Activated T-cell treated with anti-CD3 and anti-CD28 coated beads for 48 hours (primary cell): ENCODE results near the gene KAZN.

Experiments used
- DNase-seq: peaks from one replicate; pipeline ENCODE4 v3.0.0-alpha.2; 2020; ENCODE audit warnings: low read depth

Gene KAZN

DNA sequence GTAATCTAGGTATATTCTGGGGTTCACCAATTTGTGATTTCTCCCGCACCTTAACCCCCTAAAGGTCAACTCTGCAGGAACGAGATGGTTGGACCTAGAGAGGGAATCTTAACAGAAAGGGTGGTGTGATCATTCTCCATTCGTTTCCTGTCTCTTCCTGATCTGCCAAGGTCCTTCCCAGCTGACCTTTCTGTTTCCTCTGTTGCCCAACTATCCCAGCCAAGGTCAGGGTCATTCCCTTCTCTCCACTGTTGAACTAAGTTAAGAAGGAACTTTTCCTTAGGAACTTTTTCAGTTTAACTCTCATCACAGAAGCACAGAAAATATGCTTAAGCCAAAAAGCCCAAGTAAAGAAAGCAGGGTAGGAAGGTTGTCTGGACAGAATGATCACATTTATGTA, 49.3 kb downstream of the KAZN start:
- DNase-seq, result no peak

DNA sequence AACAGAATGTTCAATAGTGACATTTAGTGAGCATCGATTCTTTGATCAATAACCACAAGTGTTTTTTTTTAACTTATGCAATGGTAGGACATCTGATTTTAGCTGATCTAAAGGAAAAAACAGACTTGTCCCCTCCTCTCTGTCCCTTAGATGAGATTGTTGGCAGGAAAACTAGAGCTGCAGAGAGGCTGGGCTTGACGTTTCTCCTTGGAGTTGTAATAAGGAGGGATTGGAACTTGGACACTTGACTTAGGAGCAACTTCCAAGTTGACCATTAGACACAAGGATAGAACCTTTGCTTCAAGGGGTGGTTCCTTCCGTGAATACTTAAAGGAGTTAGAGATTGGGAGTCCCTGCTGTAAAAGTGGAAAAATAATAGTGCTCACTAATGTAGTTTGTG, 49.9 kb downstream of the KAZN start:
- DNase-seq, result no peak

DNA sequence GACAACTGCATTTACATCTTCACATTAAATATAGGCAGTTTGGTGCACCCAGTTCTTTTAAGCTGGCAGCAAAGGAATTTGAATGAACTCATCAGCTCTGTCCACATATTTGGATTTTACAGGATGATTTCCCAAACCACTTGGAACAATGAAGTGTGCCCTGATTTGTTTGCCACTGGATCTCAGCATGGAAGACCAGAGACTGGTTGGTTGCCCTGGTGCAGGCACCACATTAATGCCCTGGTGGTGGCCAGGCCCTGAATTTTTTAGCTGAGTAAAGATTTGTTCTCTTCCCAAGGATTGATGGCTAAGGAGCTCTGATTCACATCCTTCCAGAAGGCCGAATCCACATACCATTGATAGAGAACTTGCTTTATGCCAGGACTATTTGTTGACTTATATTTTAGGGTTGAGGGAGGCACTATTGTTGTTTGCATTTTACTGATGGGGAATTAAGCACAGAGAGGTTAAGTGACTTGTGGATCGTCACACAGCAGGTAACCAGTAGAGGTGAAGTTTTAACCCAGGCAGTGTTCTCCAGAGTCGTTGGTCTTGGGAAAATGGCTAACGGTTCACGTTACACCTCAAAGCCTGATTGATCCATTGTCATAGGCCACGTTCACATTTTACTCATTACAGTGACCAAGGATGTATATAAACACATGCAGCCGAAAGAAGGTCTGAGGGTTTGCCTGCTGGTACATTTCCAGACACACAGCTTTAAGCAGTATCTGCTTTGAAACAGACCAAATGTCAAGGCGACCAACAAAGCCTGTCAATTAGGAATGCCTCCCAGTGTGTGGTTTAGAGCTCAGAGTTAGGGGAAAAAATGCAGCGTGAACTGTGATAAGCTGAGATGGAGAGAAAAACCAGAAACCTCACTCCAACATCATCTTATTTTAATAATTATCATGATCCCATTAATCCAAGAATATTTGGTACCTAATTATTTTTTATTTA, 50.7 kb downstream of the KAZN start:
- no peak for DNase-seq

DNA sequence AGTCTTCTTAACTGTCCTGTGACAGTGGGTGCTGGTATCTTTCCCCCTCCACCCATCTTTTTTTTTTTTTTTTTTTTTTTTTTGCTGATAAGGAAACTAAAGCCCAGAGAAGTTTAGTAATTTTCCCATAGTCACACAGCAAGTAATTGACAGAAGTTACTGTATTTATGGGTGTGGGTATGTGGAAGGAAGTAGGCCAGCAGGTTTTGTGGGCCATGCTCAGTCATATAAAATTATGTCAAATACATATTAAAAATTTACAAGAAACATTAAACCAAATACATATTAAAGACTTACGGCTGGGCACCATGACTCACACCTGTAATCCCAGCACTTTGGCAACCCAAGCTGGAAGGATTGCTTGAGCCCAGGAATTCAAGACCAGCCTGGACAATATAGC, 51.5 kb downstream of the KAZN start:
- no peak for DNase-seq

DNA sequence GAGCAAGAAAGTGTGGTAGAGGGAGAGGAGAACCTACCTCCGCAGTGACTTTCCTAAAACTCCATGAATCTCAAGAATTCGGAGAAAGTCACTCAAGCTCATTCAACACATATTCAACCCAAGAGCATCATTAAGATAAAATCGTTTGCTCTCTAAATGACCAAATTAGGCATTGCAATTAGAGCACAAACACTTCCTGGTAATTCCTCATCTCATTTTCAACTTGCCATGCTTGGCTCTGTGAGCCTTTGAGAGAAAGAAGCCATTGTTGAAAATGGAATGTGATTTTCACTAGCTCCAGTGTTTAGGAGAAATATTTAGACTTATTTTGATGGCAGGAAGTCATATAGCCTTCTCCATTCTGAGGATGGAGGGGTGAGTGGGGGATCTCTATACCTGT, 52.5 kb downstream of the KAZN start:
- DNase-seq, result no peak

DNA sequence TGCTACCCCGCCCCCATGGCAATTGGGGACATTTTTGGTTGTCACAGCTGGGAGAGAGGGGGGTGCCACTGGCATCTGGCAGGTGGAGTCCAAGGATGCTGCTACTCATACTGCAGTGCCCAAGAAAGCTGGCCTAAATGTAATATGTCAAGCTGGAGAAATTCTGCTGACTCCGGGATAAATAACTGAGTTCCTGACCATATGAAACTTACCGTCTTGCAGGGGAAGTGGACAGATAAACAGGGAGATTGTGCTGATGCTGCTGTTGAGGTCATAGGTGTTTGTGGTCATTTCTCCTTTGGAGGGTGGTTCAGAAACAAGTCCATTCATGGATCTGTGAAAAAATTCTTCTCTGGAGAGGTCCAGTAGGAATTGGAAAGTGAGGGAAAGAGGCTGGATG, 54.4 kb downstream of the KAZN start:
- no peak for DNase-seq

DNA sequence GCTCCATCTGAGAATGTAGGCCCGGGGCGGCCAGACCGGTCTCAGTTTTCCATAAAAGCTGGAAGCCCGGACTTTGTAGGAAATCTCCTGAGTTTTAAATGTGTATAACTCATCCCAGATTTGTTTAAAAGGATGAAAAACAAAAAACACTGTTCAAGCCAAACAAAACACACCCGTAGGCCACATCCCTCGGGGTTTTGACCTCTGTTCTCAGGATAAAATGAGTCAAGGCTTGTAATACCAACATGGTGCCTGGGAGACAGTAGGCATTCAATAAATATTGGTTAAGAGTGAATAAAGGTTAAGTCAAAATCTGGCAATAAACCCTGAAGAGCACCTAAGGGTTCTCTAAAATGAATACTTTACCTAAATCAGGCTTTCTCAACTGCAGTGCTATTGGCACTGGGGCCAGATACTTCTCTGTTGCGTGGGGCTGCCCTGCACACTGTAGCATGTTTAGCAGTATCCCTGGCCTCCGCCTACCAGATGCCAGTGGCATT, 55.0 kb downstream of the KAZN start:
- no peak for DNase-seq

DNA sequence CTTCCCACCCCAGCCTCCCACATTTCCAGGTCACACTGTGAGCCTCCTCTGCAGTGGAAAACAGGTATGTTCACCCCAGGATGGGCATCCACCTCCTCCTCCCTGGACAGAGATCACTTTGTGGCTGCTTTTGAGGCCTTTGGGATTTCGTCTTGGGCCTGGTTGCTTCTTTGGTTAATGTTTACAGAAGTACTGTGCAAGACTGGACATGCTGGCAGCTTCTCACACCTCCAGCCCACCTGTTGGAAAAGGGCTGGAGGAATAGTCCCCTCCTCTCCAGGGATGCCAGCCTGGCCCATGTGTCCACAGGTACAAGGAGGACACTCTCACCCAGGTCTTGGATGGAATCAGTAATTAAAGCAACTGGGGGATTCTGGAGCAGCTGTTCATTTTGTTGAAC, 56.1 kb downstream of the KAZN start:
- no peak for DNase-seq

DNA sequence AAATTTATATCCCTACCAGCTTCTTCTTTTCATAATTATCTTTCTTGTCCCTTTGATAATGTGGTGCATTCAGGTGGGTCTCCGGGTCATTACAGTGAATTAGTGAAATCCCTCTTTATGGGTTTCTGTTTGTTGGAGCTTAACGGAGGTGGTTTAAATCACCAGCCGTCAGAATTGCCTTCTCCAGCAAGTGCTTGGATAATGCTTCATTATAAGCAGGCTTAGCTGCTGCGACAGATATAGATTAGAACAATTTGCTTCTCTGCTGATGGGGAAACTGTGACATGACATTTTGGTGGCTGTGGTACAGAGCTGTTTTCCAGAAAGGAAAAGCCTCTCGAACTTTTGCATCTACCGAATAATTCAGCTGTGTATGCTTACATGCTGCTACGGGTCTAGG, 56.9 kb downstream of the KAZN start:
- DNase-seq, result no peak

DNA sequence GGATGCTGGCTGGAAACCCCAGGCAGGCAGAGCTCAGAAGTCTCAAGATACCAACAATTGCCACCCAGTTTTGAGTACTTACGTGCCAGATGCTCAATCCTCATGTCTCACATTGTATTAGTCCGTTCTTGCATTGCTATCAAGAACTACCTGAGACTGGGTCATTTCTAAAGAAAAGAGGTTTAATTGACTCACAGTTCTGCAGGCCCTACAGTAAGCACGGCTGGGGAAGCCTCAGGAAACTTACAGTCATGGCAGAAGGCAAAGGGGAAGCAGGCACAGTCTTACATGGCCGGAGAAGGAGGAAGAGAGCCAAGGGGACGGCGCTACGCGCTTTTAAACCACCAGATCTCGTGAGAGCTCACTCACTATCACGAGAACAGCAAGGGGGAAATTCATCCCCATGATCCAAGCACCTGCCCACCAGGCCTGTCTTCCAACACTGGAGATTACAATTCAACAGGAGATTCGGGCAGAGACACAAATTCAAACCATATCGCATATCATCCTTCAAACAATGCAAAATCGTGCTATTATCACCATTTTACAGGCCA, 58.0 kb downstream of the KAZN start:
- DNase-seq, result no peak

DNA sequence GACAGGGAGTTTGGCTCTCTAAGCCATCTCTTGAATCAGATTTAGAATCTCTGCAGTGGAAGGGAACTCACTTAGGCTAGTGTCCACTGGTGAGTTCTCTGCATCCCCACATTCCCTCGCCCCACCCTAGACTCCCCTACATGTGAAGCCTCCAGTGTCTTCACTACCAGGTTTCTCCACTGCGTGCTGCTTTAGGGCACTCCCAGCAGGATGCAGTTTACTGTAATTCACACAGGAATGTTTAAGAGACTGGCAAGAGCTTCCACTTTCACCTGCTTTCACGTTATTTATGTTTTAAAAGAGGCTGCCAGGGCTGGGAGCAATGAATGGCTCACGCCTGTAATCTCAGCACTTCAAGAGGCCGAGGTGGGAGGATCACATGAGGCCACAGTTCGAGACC, 60.2 kb downstream of the KAZN start:
- DNase-seq, result no peak

DNA sequence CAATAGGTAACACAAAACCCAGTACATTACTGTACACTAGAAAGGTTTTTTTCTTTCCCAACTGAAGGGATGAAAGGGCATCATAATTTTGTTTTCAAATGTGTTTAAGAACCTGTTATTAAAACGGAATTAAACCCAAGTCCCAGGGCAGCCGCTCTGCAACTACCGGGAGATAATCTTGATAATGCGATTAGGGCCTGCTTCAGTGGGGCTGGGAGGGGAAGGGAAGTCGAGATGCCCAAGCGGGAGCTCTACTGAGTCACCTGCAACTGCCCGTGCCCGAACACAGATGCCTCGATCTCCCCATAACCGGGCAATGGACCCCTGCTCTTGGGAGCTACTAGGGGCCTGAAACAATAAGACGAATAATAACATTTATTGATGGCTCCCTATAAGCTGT, 61.4 kb downstream of the KAZN start:
- no peak for DNase-seq

DNA sequence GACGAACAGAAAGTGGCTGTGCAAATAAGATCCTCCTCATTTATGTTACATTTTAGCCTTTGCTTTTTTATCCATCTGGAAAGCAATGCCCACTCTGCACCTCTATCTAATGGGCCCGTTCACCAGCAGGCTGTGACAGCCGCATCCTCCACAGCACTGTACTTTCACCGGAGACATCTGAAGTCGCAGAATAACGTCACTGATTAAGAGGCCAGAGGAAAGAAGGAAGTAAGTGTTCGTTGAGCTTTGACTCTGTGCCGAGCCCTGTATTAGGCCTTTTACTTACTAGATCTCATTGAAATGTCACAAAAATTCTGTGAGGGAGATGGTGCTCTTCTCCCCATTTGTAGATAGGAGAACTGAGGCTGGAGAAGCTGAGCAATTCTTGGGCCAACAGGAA, 62.3 kb downstream of the KAZN start:
- DNase-seq, result no peak

DNA sequence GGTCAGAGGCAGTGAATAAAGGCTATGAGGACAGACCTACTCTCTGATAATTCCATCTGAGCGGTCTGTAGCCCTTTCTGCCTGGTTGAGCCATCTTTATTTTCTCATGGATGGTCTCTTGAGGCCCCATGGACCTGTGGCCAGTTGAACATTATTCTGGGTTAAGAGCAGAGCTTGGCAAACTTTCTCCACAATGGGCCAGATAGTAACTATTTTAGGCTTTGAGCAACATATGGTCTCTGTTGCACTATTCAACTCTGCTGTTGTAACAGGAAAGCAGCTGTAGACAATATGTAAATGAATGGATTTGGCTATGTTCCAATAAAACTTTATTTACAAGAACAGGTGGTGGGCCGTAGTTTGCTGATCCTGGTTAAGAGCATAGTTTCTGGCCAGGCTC, 62.7 kb downstream of the KAZN start:
- no peak for DNase-seq

DNA sequence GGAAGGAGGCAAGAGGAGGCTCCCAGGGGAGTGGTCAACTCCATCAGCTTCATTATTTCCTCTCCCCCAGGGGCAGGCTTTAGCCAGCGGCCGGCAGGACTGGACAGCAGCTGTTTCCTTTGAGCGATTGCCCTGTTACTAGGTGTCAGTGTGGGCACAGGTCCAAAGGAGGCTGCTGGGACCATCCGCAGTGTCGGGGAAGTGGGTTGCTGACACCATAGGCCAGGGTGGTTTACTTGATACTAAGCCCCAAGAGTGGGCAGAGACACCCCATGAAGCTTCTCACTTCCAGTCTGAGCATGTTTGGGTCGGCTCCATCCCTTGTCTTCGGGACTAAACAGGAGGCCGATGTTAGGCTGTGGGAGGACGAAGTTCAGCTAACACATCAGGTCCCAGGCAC, 63.6 kb downstream of the KAZN start:
- DNase-seq, result no peak

DNA sequence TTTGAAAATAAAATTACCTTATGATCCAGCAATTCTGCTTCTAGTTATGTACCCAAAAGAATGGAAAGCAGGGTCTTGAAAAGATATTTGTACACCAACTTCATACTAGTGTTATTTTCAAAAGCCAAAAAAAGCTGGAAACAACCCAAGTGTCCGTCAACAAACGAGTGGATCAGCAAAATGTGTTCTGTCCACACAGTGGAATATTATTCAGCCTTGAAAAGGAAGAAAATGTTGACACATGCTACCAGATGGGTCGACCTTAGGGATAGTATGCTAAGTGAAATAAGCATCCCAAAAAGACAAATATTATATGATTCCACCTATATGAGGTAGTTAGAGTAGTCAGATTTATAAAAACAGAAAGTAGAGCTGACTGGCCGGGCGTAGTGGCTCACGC, 65.3 kb downstream of the KAZN start:
- no peak for DNase-seq

DNA sequence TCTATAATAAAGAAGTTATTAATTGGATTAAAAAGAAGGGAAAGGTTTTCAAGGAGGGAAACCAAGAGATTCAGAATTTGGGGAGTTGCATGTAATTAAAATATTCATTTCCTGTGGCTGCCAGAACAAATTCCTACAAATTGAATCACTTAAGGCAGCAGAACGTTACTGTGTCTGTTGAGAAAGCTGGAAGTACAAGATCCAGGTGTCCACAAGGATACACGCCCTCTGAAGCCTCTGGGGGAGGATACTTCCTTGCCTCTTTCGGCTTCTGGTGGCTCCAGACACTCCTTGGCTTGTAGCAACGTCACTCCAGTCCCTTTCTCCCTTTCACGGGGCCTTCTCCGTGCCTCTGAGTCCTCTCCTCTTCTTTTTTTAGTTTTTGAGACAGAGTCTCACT, 67.9 kb downstream of the KAZN start:
- DNase-seq, result no peak

DNA sequence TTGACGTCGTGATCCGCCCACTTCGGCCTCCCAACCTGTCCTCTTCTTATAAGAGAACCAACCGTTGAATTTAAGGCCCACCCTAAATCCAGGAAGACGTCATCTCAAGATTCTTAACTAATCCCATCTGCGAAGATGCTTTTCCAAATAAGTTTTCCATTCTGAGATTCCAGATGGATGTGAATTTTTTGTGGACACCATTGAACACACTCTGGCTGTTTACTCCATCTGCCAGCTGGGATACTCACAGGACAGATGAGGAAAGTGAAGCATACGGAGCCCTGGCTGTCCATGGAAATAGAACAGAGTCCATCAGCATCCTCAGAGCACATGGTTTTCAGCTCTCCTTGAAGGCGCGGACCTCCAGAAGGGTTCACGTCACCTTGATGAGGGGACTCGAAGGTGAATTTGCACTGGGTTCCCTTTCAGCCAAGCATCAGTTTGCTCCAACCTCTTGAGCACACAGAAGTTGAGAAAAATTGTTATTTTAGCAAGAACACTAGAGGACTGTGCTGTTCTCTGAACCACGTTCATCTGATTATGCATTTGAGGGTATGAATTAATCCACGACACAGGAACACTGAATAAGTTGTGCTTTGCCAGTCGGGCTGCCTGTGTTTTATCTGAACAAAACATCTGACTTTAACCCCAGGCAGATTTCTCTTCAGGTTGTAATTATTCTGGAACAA, 68.6 kb downstream of the KAZN start:
- no peak for DNase-seq

DNA sequence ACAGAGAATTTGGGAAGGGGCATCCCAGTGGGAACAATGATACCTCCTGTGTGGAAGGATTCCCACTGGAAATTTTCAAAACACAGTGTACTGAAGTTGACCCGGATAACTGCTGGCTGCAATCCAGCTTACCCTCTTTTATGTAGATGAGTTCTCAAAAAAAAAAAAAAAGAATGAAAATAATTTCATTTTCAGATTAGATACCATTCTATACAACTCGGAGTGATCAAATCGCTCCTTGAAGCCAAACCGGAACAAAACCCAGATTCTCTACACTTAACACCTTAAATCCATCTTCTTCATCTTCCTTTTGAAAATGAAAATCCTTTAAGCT, 69.1 kb downstream of the KAZN start:
- DNase-seq, result no peak

DNA sequence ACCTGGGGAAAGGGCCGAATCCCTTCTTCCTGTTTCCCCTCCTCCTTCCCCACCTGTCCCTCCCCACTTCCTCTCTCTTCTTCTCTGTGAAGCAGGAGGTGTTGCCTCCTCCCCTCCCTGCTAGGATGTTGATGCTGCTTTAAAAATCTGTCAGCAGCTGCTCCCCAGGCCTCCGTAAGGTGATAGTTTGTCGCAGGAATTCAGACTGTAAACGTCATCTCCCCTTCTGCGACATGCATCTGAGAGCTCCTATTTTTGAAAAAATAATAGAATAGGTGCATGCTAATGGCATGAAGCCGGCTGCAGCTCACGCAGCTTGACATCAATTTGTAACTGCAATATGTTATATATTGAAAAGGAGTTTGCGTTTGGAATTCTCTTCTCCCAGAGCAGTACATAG, 70.1 kb downstream of the KAZN start:
- DNase-seq, result no peak

DNA sequence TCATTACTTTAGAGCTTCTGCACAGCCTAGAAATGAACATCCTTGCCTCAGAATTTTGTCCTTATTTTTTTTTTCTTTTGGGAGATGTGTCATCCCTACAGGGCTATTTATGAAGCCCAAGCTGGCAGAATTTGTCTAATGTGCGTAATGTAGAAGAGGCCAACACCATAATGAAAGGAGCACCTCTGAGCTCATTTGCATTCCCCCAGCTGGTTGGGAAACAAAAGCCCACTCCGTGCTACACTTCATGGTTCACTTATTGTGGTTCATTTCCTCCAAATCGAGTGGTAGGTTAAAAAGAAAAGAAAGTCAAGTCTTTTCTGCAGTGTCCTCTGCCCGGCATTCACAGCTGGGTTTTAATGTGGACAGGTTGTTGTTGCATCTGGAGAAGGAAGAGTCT, 73.5 kb downstream of the KAZN start:
- DNase-seq, result no peak

DNA sequence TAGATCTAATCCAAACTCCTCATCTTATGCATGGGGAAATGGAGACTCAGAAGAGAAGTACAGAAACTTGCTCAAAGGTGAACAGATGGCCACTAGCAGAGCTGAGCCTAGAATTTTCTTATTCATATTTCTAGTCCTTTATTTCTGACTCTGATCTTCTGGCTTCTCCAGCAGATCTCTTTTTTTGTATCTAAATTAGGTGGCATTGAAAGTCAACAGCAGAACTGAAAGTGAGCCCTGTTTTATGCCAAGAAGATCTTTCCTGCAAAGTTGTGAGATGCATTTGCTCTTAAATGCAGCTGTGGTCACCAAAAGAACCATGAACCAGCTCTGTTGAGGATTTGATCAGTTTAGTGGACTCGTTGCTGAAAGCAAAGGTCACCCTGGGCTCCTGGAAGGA, 75.5 kb downstream of the KAZN start:
- DNase-seq, result no peak

DNA sequence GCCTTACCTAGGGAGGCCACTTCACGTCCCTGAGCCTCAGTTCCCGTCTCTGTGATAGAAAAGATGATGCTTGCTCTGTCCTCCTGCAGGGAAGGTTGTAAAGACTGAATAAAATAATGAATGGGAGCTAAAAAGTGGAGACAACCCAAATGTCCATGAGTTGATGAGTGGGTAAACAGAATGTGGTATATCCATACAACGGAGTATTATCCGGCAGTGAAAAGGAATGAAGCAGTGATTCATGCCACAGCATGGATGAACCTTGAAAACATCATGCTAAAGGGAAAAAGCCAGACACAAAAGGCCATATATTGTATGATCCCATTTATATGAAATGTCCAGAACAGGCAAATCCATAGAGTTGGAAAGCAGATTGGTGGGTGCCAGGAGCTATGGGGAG, 77.9 kb downstream of the KAZN start:
- DNase-seq, result no peak
